ENCODE measurements around the gene ROBO1. TPM values are rescaled to one million over a fixed set of nuclear protein-coding genes. Genes with fewer than 3 reads are reported as not detected.

The ROBO1 gene
- polyA plus RNA-seq, 1 donor (not counting 4 experiments of a cell fraction or from before 2014, with no cell fraction given) = 27.1 TPM

DNA sequence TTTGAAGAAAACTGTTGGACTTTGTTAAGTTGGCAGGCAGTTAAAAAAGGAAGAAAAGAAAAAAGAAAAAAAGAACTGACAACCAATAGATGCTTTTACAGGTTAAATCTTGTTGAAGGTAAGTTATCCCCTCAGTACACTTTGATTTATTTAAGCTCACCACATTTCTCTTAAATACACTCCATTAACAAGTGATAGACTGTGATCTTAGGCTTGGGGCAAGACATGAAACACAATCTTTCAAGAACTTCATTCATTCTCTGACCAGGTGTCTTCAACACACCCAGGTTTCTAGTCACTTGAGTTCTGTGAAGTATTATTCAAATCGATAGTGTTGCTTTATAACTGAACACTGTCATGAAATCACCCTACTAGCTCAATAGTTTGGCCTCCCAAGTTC is 751.9 kb downstream of the ROBO1 start:
- Histone ChIP-seq H3K4me2 (ENCODE audit: control insufficient read depth, extremely low read depth, insufficient read depth, low read depth, low read length) (peak overlapping the region; percentile 90), H3K9me1 (ENCODE audit: control insufficient read depth, extremely low read depth, insufficient read depth, low read length) (no peaks in the 10 kb centered on the region), H2AFZ (ENCODE audit: control insufficient read depth, low read length) (no peak overlapping the region), H3K27me3 (ENCODE audit: control insufficient read depth, extremely low read depth, insufficient read depth, low read length) (no peaks in the 10 kb centered on the region), H3K36me3 (ENCODE audit: control insufficient read depth in 2 of 2, extremely low read depth in 1 of 2, insufficient read depth in 2 of 2, low read length in 2 of 2) (no peaks in the 10 kb centered on the region), H3K27ac (ENCODE audit: control insufficient read depth, insufficient read depth, low read length) (peak overlapping the region; percentile 36), H3K9ac (ENCODE audit: control insufficient read depth, extremely low read depth, insufficient read depth, low read length) (peak overlapping the region; percentile 54), H3K4me1 (ENCODE audit: control insufficient read depth, extremely low read depth, insufficient read depth, low read length) (peaks cover 17% of the 10 kb centered on the region), H3K4me3 (ENCODE audit: control insufficient read depth in 2 of 3, extremely low read depth in 1 of 3, insufficient read depth in 2 of 3, low read depth in 1 of 3, low read length in 3 of 3) (peak overlapping the region in 2 of 3 experiments; percentile 62 to 95), H4K20me1 (ENCODE audit: control insufficient read depth, extremely low read depth, insufficient read depth, low read length) (no peaks in the 10 kb centered on the region), H3K9me3 (ENCODE audit: control insufficient read depth, low read depth, low read length) (no peaks in the 10 kb centered on the region), H3K79me2 (ENCODE audit: control insufficient read depth, insufficient read depth, low read length) (peaks cover 62% of the 10 kb centered on the region)
- FAIRE-seq = peak; percentile 43
- dilution Hi-C loops (cut with MboI; ENCODE audit: extremely low pct_ligation_motif_present, low sequenced_read_pairs) = no loop called here
- TF ChIP-seq EZH2 (IDR thresholded peaks at IDR 0.05; ENCODE audit: low read length) = no peak
- TF ChIP-seq, protein P1, sequence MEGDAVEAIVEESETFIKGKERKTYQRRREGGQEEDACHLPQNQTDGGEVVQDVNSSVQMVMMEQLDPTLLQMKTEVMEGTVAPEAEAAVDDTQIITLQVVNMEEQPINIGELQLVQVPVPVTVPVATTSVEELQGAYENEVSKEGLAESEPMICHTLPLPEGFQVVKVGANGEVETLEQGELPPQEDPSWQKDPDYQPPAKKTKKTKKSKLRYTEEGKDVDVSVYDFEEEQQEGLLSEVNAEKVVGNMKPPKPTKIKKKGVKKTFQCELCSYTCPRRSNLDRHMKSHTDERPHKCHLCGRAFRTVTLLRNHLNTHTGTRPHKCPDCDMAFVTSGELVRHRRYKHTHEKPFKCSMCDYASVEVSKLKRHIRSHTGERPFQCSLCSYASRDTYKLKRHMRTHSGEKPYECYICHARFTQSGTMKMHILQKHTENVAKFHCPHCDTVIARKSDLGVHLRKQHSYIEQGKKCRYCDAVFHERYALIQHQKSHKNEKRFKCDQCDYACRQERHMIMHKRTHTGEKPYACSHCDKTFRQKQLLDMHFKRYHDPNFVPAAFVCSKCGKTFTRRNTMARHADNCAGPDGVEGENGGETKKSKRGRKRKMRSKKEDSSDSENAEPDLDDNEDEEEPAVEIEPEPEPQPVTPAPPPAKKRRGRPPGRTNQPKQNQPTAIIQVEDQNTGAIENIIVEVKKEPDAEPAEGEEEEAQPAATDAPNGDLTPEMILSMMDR (optimal IDR thresholded peaks at IDR 0.05 in 1 of 3, IDR thresholded peaks at IDR 0.05 in 1 of 3, conservative IDR thresholded peaks at IDR 0.05 in 1 of 3; ENCODE audit: extremely low read depth in 1 of 3, insufficient read depth in 2 of 3, low read length in 3 of 3) = no peak
- DNase-seq (ENCODE audit: low read depth, low spot score) = no peak

DNA sequence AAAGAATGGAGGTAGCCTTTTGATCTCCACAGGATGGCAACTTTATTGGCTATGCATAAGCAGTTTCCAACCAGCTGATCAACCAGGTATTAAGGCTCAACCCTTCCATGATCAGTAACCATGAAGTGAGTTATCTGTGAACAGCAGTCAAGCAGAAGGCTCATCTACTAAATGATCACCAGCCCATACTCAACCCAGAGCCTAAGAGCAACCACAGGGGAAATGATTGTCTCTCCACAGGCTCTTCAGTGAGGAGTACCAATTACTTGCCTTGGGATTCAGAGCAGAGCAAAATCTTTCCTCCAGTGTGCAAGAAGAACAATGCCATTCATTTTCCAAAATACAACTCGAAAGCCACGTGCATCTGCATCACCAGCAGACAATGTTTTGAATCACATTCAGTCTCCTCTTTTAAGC is 754.8 kb downstream of the ROBO1 start:
- H3K79me2 ChIP-seq (ENCODE audit: control insufficient read depth, insufficient read depth, low read length) = peaks cover 81% of the 10 kb centered on the region
- dilution Hi-C loops (cut with MboI; ENCODE audit: extremely low pct_ligation_motif_present, low sequenced_read_pairs) = no loop called here

More for the DNA sequence above, 754.8 kb downstream of the ROBO1 start:
- H3K27me3 ChIP-seq (ENCODE audit: control insufficient read depth, extremely low read depth, insufficient read depth, low read length) = no peaks in the 10 kb centered on the region
- H2AFZ ChIP-seq (ENCODE audit: control insufficient read depth, low read length) = no peak overlapping the region
- H3K27ac ChIP-seq (ENCODE audit: control insufficient read depth, insufficient read depth, low read length) = no peak overlapping the region
- no peaks in the 10 kb centered on the region for H3K9me1 ChIP-seq (ENCODE audit: control insufficient read depth, extremely low read depth, insufficient read depth, low read length)
- no peak overlapping the region for H3K4me3 ChIP-seq (ENCODE audit: control insufficient read depth in 2 of 3, extremely low read depth in 1 of 3, insufficient read depth in 2 of 3, low read depth in 1 of 3, low read length in 3 of 3)
- H3K36me3 ChIP-seq (ENCODE audit: control insufficient read depth in 2 of 2, extremely low read depth in 1 of 2, insufficient read depth in 2 of 2, low read length in 2 of 2) = no peaks in the 10 kb centered on the region
- no peak for TF ChIP-seq EZH2 (IDR thresholded peaks at IDR 0.05; ENCODE audit: low read length)
- TF ChIP-seq, protein P1 (optimal IDR thresholded peaks at IDR 0.05 in 1 of 3, IDR thresholded peaks at IDR 0.05 in 1 of 3, conservative IDR thresholded peaks at IDR 0.05 in 1 of 3; ENCODE audit: extremely low read depth in 1 of 3, insufficient read depth in 2 of 3, low read length in 3 of 3) = no peak
- H4K20me1 ChIP-seq (ENCODE audit: control insufficient read depth, extremely low read depth, insufficient read depth, low read length) = no peaks in the 10 kb centered on the region
- H3K9me3 ChIP-seq (ENCODE audit: control insufficient read depth, low read depth, low read length) = no peaks in the 10 kb centered on the region
- peaks cover 14% of the 10 kb centered on the region for H3K4me1 ChIP-seq (ENCODE audit: control insufficient read depth, extremely low read depth, insufficient read depth, low read length)
- H3K4me2 ChIP-seq (ENCODE audit: control insufficient read depth, extremely low read depth, insufficient read depth, low read depth, low read length) = no peak overlapping the region
- DNase-seq (ENCODE audit: low read depth, low spot score) = no peak
- H3K9ac ChIP-seq (ENCODE audit: control insufficient read depth, extremely low read depth, insufficient read depth, low read length) = no peak overlapping the region
- FAIRE-seq = peak; percentile 70
